ENCODE data around the gene APOA4.

- no peak for TF ChIP-seq GATA3 (IDR thresholded peaks at IDR 0.05; ENCODE audit: low read depth, low read length)
- no peak for TF ChIP-seq GATA2 (IDR thresholded peaks at IDR 0.05; ENCODE audit: low read depth, low read length)
These were observed 26.4 kb upstream of the APOA4 start for GRCh38 chr11:116849486-116849885.

Measured in SH-SY5Y (cell line).